Measurements from ENCODE around the gene ANKRD33B.

DNA sequence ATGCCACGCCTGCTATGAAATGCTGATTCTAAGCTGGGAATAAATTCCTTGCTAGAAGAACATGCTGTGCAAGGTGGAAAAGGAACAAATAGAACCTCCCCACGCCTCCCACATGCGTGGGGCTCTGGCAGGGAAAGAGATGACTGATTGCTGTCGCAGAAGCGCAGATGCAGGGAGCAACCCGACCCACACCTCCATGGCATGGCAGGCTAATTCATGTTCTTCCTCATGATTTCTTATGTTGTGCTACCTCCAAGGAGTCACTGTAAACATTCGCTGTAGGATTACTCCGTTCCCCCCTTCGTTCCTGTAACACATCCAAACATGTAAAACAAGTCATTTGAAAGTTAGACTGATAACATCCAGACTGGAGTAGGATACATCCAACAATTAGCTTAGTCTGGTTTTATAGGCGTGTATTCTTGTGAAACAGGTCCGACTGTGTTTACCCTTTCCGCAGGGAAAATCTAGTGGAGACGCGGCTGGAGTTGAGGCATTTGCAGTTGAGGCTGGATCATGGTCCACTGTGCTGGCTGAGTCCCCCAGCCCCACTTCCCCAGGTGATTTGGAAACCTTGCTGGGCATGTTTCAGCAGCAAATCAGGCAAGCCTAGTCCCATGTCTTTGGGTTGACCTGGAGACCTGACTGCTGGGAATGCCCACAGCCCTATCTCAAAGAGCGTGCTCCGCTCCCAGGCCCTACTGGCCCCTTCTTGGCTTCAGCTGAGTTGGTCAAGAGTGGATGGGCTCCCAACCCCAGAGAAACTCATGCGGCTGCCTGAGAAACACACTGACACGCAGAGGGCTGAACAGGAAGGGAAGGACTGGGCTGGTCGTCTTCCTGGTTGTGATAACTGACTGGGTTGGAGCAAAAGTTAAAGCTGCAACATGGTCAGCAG is 24.8 kb upstream of the ANKRD33B start:
- TF ChIP-seq RNF2 (IDR thresholded peaks at IDR 0.05) (no peak), GABPA (tag; conservative IDR thresholded peaks at IDR 0.05; ENCODE audit: low read depth) (no peak), POLR2A (conservative IDR thresholded peaks at IDR 0.05) (no peak), NR1H2 (CRISPR knock-in tag; IDR thresholded peaks at IDR 0.05) (no peak), BMI1 (IDR thresholded peaks at IDR 0.05; ENCODE audit: low read length) (no peak), SPI1 (IDR thresholded peaks at IDR 0.05; ENCODE audit: borderline replicate concordance, low read depth, low read length) (no peak)
- TF ChIP-seq, protein P1, sequence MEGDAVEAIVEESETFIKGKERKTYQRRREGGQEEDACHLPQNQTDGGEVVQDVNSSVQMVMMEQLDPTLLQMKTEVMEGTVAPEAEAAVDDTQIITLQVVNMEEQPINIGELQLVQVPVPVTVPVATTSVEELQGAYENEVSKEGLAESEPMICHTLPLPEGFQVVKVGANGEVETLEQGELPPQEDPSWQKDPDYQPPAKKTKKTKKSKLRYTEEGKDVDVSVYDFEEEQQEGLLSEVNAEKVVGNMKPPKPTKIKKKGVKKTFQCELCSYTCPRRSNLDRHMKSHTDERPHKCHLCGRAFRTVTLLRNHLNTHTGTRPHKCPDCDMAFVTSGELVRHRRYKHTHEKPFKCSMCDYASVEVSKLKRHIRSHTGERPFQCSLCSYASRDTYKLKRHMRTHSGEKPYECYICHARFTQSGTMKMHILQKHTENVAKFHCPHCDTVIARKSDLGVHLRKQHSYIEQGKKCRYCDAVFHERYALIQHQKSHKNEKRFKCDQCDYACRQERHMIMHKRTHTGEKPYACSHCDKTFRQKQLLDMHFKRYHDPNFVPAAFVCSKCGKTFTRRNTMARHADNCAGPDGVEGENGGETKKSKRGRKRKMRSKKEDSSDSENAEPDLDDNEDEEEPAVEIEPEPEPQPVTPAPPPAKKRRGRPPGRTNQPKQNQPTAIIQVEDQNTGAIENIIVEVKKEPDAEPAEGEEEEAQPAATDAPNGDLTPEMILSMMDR (IDR thresholded peaks at IDR 0.05 in 2 of 3, conservative IDR thresholded peaks at IDR 0.05 in 1 of 3; ENCODE audit: insufficient read depth in 2 of 3, low read depth in 1 of 3, low read length in 3 of 3), result no peak
- TF ChIP-seq, protein P2, sequence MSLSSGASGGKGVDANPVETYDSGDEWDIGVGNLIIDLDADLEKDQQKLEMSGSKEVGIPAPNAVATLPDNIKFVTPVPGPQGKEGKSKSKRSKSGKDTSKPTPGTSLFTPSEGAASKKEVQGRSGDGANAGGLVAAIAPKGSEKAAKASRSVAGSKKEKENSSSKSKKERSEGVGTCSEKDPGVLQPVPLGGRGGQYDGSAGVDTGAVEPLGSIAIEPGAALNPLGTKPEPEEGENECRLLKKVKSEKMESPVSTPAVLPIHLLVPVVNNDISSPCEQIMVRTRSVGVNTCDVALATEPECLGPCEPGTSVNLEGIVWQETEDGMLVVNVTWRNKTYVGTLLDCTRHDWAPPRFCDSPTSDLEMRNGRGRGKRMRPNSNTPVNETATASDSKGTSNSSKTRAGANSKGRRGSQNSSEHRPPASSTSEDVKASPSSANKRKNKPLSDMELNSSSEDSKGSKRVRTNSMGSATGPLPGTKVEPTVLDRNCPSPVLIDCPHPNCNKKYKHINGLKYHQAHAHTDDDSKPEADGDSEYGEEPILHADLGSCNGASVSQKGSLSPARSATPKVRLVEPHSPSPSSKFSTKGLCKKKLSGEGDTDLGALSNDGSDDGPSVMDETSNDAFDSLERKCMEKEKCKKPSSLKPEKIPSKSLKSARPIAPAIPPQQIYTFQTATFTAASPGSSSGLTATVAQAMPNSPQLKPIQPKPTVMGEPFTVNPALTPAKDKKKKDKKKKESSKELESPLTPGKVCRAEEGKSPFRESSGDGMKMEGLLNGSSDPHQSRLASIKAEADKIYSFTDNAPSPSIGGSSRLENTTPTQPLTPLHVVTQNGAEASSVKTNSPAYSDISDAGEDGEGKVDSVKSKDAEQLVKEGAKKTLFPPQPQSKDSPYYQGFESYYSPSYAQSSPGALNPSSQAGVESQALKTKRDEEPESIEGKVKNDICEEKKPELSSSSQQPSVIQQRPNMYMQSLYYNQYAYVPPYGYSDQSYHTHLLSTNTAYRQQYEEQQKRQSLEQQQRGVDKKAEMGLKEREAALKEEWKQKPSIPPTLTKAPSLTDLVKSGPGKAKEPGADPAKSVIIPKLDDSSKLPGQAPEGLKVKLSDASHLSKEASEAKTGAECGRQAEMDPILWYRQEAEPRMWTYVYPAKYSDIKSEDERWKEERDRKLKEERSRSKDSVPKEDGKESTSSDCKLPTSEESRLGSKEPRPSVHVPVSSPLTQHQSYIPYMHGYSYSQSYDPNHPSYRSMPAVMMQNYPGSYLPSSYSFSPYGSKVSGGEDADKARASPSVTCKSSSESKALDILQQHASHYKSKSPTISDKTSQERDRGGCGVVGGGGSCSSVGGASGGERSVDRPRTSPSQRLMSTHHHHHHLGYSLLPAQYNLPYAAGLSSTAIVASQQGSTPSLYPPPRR (CRISPR knock-in tag; IDR thresholded peaks at IDR 0.05; ENCODE audit: borderline replicate concordance), result no peak

All from K562 (cell line).